Calu3 (cell line): ENCODE measurements around the gene ROBO2. TPM values are rescaled to one million over a fixed set of nuclear protein-coding genes. Genes with fewer than 3 reads are reported as not detected.

Experiments
- BruUV-seq: library from RNA; stranded (reverse); fragments of 400-500 nt; replicated peaks from 2 replicates; lab custom pipeline; 2021; lab: Mats Ljungman, UMichigan
- CTCF ChIA-PET: fragments of 300-600 bp; sonication (Branson Sonifier 250); formaldehyde crosslinking; loops from one replicate; lab custom pipeline; 2022; ENCODE audit warnings: antibody characterized with exemption; lab: Charles Lee
- DNase-seq: peaks from one replicate; pipeline ENCODE4 v3.0.0; 2022
- H3K27ac Mint-ChIP-seq: one replicate; pipeline ENCODE4 v1.8.0; 2022; ENCODE audit warnings: mixed read lengths; ENCODE audit not compliant: unreplicated experiment
- H3K27me3 Mint-ChIP-seq: one replicate; pipeline ENCODE4 v1.8.0; 2022; ENCODE audit warnings: mixed read lengths; ENCODE audit not compliant: unreplicated experiment
- H3K36me3 Mint-ChIP-seq: one replicate; pipeline ENCODE4 v1.8.0; 2022; ENCODE audit warnings: mild to moderate bottlenecking, moderate library complexity, mixed read lengths; ENCODE audit not compliant: insufficient read depth, unreplicated experiment
- H3K4me1 Mint-ChIP-seq: one replicate; pipeline ENCODE4 v1.8.0; 2022; ENCODE audit warnings: mild to moderate bottlenecking, low read depth, mixed read lengths; ENCODE audit not compliant: unreplicated experiment
- H3K4me3 Mint-ChIP-seq: one replicate; pipeline ENCODE4 v1.8.0; 2022; ENCODE audit warnings: mild to moderate bottlenecking, low read depth, moderate library complexity, mixed read lengths; ENCODE audit not compliant: unreplicated experiment
- H3K9me3 Mint-ChIP-seq: one replicate; pipeline ENCODE4 v1.8.0; 2022; ENCODE audit warnings: low read depth, mixed read lengths; ENCODE audit not compliant: unreplicated experiment
- CTCF ChIP-seq: fragments of 200-600 bp; IDR thresholded peaks from one replicate; pipeline ENCODE4 v1.8.0; 2022; ENCODE audit warnings: antibody characterized with exemption; ENCODE audit not compliant: unreplicated experiment
- intact Hi-C: fragments of 100-400 bp; cut with micrococcal nuclease; formaldehyde crosslinking; loops from one replicate; pipeline ENCODE4 v1.10.0; 2022; ENCODE audit not compliant: unreplicated experiment
- total RNA-seq: library from RNA; stranded (reverse); gene quantifications from 2 replicates; pipeline ENCODE4 v1.2.3, GENCODE V29; 2022

Gene ROBO2
- total RNA-seq, 1 experiment from 2014 or later, result not detected

GRCh38 chr3:77420336-77420735 lies 380.4 kb downstream of the ROBO2 start:
- Mint-ChIP-seq H3K9me3 (no peaks in the 10 kb centered on the region), H3K27ac (no peak overlapping the region), H3K27me3 (no peaks in the 10 kb centered on the region), H3K36me3 (no peaks in the 10 kb centered on the region), H3K4me1 (no peaks in the 10 kb centered on the region), H3K4me3 (no peak overlapping the region)
- no TSS peak for BruUV-seq
- intact Hi-C loops, result no loop called here
- CTCF ChIA-PET, result no interaction called here
- TF ChIP-seq CTCF, result no peak
- no peak for DNase-seq

- no peak for DNase-seq
- CTCF ChIA-PET, result no interaction called here
- H3K9me3 Mint-ChIP-seq, result no peaks in the 10 kb centered on the region
- no peaks in the 10 kb centered on the region for H3K27me3 Mint-ChIP-seq
- no peak for TF ChIP-seq CTCF
- H3K4me1 Mint-ChIP-seq, result no peaks in the 10 kb centered on the region
- intact Hi-C loops, result no loop called here
- no TSS peak for BruUV-seq
- no peaks in the 10 kb centered on the region for H3K36me3 Mint-ChIP-seq
- no peak overlapping the region for H3K4me3 Mint-ChIP-seq
- no peak overlapping the region for H3K27ac Mint-ChIP-seq
Measured at GRCh38 chr3:77421916-77422315, 382.0 kb downstream of the ROBO2 start.

GRCh38 chr3:77426531-77426930 lies 386.6 kb downstream of the ROBO2 start:
- DNase-seq, result no peak
- no peak for TF ChIP-seq CTCF
- H3K4me1 Mint-ChIP-seq, result no peaks in the 10 kb centered on the region
- no TSS peak for BruUV-seq
- H3K4me3 Mint-ChIP-seq, result no peak overlapping the region
- CTCF ChIA-PET, result interaction anchor here (0.6 kb wide), 2 partner anchors 17 to 41 kb away, joined by 3 to 4 read pairs; no protein-coding TSS in a partner anchor
- intact Hi-C loops, result no loop called here
- no peaks in the 10 kb centered on the region for H3K9me3 Mint-ChIP-seq
- no peak overlapping the region for H3K27ac Mint-ChIP-seq
- no peaks in the 10 kb centered on the region for H3K27me3 Mint-ChIP-seq
- H3K36me3 Mint-ChIP-seq, result no peaks in the 10 kb centered on the region

GRCh38 chr3:77427528-77427927 lies 387.6 kb downstream of the ROBO2 start:
- CTCF ChIA-PET, result no interaction called here
- no peaks in the 10 kb centered on the region for H3K9me3 Mint-ChIP-seq

More at GRCh38 chr3:77427528-77427927, 387.6 kb downstream of the ROBO2 start:
- intact Hi-C loops, result no loop called here
- no peak for TF ChIP-seq CTCF
- Mint-ChIP-seq H3K4me1 (no peaks in the 10 kb centered on the region), H3K27me3 (no peaks in the 10 kb centered on the region), H3K27ac (no peak overlapping the region), H3K36me3 (no peaks in the 10 kb centered on the region), H3K4me3 (no peak overlapping the region)
- no TSS peak for BruUV-seq
- no peak for DNase-seq
